ENCODE data around the gene TRIM34. TPM values are rescaled to one million over a fixed set of nuclear protein-coding genes. Genes with fewer than 3 reads are reported as not detected.

Gene TRIM34
- total RNA-seq, 1 experiment from 2014 or later = 9.9 TPM

DNA sequence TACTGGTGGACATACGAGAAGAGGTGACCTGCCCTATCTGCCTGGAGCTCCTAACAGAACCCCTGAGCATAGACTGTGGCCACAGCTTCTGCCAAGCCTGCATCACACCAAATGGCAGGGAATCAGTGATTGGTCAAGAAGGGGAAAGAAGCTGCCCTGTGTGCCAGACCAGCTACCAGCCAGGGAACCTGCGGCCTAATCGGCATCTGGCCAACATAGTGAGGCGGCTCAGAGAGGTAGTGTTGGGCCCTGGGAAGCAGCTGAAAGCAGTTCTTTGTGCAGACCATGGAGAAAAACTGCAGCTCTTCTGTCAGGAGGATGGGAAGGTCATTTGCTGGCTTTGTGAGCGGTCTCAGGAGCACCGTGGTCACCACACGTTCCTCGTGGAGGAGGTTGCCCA lies 21.5 kb upstream of the TRIM34 start:
- Mint-ChIP-seq H3K4me3 (ENCODE audit: low read depth, unreplicated experiment) (no peak overlapping the region), H3K4me1 (ENCODE audit: low read depth, unreplicated experiment) (peaks cover 9% of the 10 kb centered on the region), H3K36me3 (ENCODE audit: insufficient read depth, unreplicated experiment) (no peaks in the 10 kb centered on the region), H3K27me3 (ENCODE audit: unreplicated experiment) (no peaks in the 10 kb centered on the region), H3K9me3 (ENCODE audit: low read depth, unreplicated experiment) (no peaks in the 10 kb centered on the region), H3K27ac (ENCODE audit: unreplicated experiment) (no peak overlapping the region)
- TF ChIP-seq, protein P1, sequence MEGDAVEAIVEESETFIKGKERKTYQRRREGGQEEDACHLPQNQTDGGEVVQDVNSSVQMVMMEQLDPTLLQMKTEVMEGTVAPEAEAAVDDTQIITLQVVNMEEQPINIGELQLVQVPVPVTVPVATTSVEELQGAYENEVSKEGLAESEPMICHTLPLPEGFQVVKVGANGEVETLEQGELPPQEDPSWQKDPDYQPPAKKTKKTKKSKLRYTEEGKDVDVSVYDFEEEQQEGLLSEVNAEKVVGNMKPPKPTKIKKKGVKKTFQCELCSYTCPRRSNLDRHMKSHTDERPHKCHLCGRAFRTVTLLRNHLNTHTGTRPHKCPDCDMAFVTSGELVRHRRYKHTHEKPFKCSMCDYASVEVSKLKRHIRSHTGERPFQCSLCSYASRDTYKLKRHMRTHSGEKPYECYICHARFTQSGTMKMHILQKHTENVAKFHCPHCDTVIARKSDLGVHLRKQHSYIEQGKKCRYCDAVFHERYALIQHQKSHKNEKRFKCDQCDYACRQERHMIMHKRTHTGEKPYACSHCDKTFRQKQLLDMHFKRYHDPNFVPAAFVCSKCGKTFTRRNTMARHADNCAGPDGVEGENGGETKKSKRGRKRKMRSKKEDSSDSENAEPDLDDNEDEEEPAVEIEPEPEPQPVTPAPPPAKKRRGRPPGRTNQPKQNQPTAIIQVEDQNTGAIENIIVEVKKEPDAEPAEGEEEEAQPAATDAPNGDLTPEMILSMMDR (IDR thresholded peaks at IDR 0.05; ENCODE audit: unreplicated experiment) = no peak
- no TSS peak for BruUV-seq (replicated peaks)
- no peak for DNase-seq
- CTCF ChIA-PET = interaction anchor here (0.6 kb wide), 1 partner anchor 206 kb away, joined by 8 read pairs; no protein-coding TSS in a partner anchor
- intact Hi-C loops (cut with micrococcal nuclease; ENCODE audit: unreplicated experiment) = loop anchor here (5.0 kb wide), 1 partner anchor 289 kb away; the partner anchor contains the start of gene OR52E5

DNA sequence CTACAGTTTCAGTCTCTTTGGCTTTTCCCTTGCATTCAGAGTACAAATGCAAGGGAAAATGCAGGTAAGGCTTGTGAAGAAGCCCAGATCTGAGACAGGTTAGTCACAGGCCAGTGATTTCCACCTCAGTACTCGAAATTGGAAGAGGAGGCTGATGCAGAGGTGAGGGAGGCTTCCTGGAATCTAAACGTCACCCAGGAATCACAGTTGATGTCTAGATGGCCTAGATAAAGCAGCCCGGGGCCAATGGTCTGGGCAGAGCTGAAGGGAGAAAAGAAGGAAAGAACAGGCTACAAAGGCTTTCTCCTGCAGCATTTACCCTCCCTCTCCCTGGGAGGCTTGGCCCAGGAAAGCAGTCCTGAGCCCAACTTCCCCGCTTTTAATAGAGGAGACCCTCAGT lies 19.9 kb upstream of the TRIM34 start:
- Mint-ChIP-seq H3K4me3 (ENCODE audit: low read depth, unreplicated experiment) (no peak overlapping the region), H3K36me3 (ENCODE audit: insufficient read depth, unreplicated experiment) (no peaks in the 10 kb centered on the region), H3K27me3 (ENCODE audit: unreplicated experiment) (no peaks in the 10 kb centered on the region), H3K9me3 (ENCODE audit: low read depth, unreplicated experiment) (no peaks in the 10 kb centered on the region), H3K27ac (ENCODE audit: unreplicated experiment) (no peak overlapping the region), H3K4me1 (ENCODE audit: low read depth, unreplicated experiment) (peaks cover 9% of the 10 kb centered on the region)
- CTCF ChIA-PET = interaction anchor here (1.4 kb wide), 1 partner anchor 9 kb away, joined by 3 read pairs; the partner anchor contains the start of gene TRIM6
- TF ChIP-seq, protein P1 (IDR thresholded peaks at IDR 0.05; ENCODE audit: unreplicated experiment) = no peak
- no TSS peak for BruUV-seq (replicated peaks)
- no peak for DNase-seq
- intact Hi-C loops (cut with micrococcal nuclease; ENCODE audit: unreplicated experiment) = loop anchor here (5.0 kb wide), 1 partner anchor 287 kb away; the partner anchor contains the start of gene OR52E5

- Mint-ChIP-seq H3K4me1 (ENCODE audit: low read depth, unreplicated experiment) (peaks cover 9% of the 10 kb centered on the region), H3K27me3 (ENCODE audit: unreplicated experiment) (no peaks in the 10 kb centered on the region), H3K9me3 (ENCODE audit: low read depth, unreplicated experiment) (no peaks in the 10 kb centered on the region), H3K36me3 (ENCODE audit: insufficient read depth, unreplicated experiment) (no peaks in the 10 kb centered on the region), H3K27ac (ENCODE audit: unreplicated experiment) (no peak overlapping the region), H3K4me3 (ENCODE audit: low read depth, unreplicated experiment) (no peak overlapping the region)
- CTCF ChIA-PET = interaction anchor here (0.6 to 1.4 kb wide), 3 partner anchors 10 to 79 kb away, joined by 3 to 4 read pairs (median 3); partner anchors contain the start of genes TRIM5 and TRIM6
- intact Hi-C loops (cut with micrococcal nuclease; ENCODE audit: unreplicated experiment) = no loop called here
- no peak for DNase-seq
- no TSS peak for BruUV-seq (replicated peaks)
- TF ChIP-seq, protein P1 (IDR thresholded peaks at IDR 0.05; ENCODE audit: unreplicated experiment) = no peak
These were observed 19.0 kb upstream of the TRIM34 start for GRCh38 chr11:5605849-5606248.

GRCh38 chr11:5608808-5609207 lies 16.0 kb upstream of the TRIM34 start:
- no TSS peak for BruUV-seq (replicated peaks)

More at GRCh38 chr11:5608808-5609207, 16.0 kb upstream of the TRIM34 start:
- Mint-ChIP-seq H3K27ac (ENCODE audit: unreplicated experiment) (no peak overlapping the region), H3K9me3 (ENCODE audit: low read depth, unreplicated experiment) (no peaks in the 10 kb centered on the region), H3K4me3 (ENCODE audit: low read depth, unreplicated experiment) (no peak overlapping the region), H3K36me3 (ENCODE audit: insufficient read depth, unreplicated experiment) (no peaks in the 10 kb centered on the region), H3K4me1 (ENCODE audit: low read depth, unreplicated experiment) (no peaks in the 10 kb centered on the region), H3K27me3 (ENCODE audit: unreplicated experiment) (no peaks in the 10 kb centered on the region)
- TF ChIP-seq, protein P1 (IDR thresholded peaks at IDR 0.05; ENCODE audit: unreplicated experiment) = no peak
- CTCF ChIA-PET = no interaction called here
- intact Hi-C loops (cut with micrococcal nuclease; ENCODE audit: unreplicated experiment) = no loop called here
- DNase-seq = no peak
